Gastrocnemius medialis (tissue), 4 donors: Measurements from ENCODE around the gene VSTM2B.

Experiments used
- CTCF ChIP-seq, 5 experiments: fragments of 450-650 bp in 3 of 5; fragments of 200-600 bp in 2 of 5; sonication (generic) in 2 of 5; IDR thresholded peaks in 4 of 5; conservative IDR thresholded peaks in 1 of 5; 1 replicate in 4 of 5; 2 replicates in 1 of 5; pipeline ENCODE4 v1.5.1; 2016 to 2019; ENCODE audit warnings: antibody characterized with exemption in 5 of 5, mild to moderate bottlenecking in 3 of 5, moderate library complexity in 3 of 5
- POLR2A ChIP-seq, 2 donors: fragments of 450-650 bp; IDR thresholded peaks; one replicate each; pipeline ENCODE4 v1.6.1; 2017; ENCODE audit warnings: antibody characterized with exemption in 2 of 2, mild to moderate bottlenecking in 2 of 2, moderate library complexity in 2 of 2

- TF ChIP-seq CTCF (IDR thresholded peaks at IDR 0.05 in 4 of 5, conservative IDR thresholded peaks at IDR 0.05 in 1 of 5) (no peak), POLR2A (IDR thresholded peaks at IDR 0.05) (no peak)
Observed at GRCh38 chr19:29596080-29596727, 70.4 kb downstream of the VSTM2B start.
